AG09309 (cell line): ENCODE measurements around the gene ANKRD44.

Experiments used
- DNase-seq: peaks from one replicate; pipeline ENCODE4 v3.0.0-alpha.2; 2010; ENCODE audit warnings: low read depth
- H3K4me3 ChIP-seq: 2 replicates; pipeline ENCODE4 v1.5.1; 2011; ENCODE audit warnings: mild to moderate bottlenecking, low read depth, low read length, moderate library complexity; ENCODE audit not compliant: control insufficient read depth
- CTCF ChIP-seq: IDR thresholded peaks from 2 replicates; pipeline ENCODE4 v1.5.1; 2011; ENCODE audit warnings: mild to moderate bottlenecking, low read depth, low read length, inconsistent platforms; ENCODE audit not compliant: insufficient read depth, control insufficient read depth; ENCODE audit errors: missing control alignments

ANKRD44 gene

GRCh38 chr2:197268786-197269584, 41.6 kb downstream of the ANKRD44 start:
- DNase-seq, result no peak
- H3K4me3 ChIP-seq, result no peak overlapping the region
- TF ChIP-seq CTCF, result no peak

- DNase-seq, result no peak
- TF ChIP-seq CTCF, result no peak
- H3K4me3 ChIP-seq, result no peak overlapping the region
These were observed 44.1 kb downstream of the ANKRD44 start for GRCh38 chr2:197266477-197266876.

GRCh38 chr2:197265924-197266323, 44.7 kb downstream of the ANKRD44 start:
- no peak overlapping the region for H3K4me3 ChIP-seq
- no peak for TF ChIP-seq CTCF
- no peak for DNase-seq

GRCh38 chr2:197265036-197265435, 45.5 kb downstream of the ANKRD44 start:
- no peak overlapping the region for H3K4me3 ChIP-seq
- no peak for DNase-seq
- no peak for TF ChIP-seq CTCF

GRCh38 chr2:197264332-197264731, 46.2 kb downstream of the ANKRD44 start:
- no peak for TF ChIP-seq CTCF
- DNase-seq, result no peak
- no peak overlapping the region for H3K4me3 ChIP-seq

GRCh38 chr2:197263077-197263476, 47.5 kb downstream of the ANKRD44 start:
- no peak for DNase-seq
- H3K4me3 ChIP-seq, result no peak overlapping the region
- TF ChIP-seq CTCF, result no peak
